ENCODE data around the gene RASGRF1.

Gene RASGRF1

DNA sequence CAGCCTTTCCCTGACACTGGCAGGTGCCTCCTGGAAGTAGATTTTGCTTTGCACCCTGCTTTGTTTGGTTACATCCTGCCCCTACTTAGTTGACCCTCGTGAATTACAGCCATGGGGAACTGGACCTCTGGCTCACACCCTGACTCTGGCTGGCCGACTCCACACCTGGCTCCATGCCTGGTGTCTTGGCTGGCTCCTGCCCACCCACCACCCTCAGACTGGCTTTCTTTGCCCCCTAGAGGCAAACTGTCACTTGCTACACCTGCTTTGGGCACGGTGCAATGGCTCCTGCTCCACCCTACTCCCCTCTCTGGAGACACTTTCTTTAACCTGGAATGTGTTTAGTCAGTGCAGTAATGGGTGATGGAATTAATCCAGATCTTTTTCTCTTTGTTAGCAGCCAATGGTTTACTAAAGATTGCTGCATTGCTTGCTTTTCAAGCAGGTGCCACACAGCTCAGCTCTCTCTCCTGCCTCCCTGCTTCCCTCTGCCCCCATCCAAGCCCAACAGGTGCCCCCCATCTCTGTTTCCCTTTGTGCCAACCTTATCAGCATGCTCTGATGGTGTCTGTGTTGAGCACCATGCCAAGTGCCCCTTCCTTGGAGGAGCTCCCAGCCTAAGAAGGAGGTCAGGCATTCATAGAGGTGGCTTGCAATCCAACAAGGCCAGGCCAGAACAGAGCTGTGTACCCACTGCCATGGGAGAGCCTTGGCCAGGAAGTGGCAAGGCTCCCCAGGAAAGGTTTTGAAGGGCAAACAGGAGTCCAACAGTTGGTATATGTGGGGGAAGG lies 38.4 kb downstream of the RASGRF1 start:
- Histone ChIP-seq H3F3A (ENCODE audit: insufficient read depth, low read length) (no peaks in the 10 kb centered on the region), H3K4me1 (ENCODE audit: low read length) (no peaks in the 10 kb centered on the region), H3K27ac (ENCODE audit: low read length) (no peak overlapping the region), H2AFZ (ENCODE audit: low read length) (no peak overlapping the region), H3K9ac (ENCODE audit: low read length) (no peak overlapping the region), H3K36me3 (replicated peaks; ENCODE audit: insufficient read depth, low read length) (no peaks in the 10 kb centered on the region), H3K79me2 (ENCODE audit: low read length) (no peaks in the 10 kb centered on the region), H3K27me3 (replicated peaks; ENCODE audit: insufficient read depth, low read length) (no peaks in the 10 kb centered on the region), H3K4me2 (ENCODE audit: low read depth, low read length) (no peak overlapping the region), H3K9me2 (replicated peaks; ENCODE audit: insufficient read depth, low read length) (no peaks in the 10 kb centered on the region), H3K4me3 (ENCODE audit: low read length) (no peak overlapping the region), H4K20me1 (ENCODE audit: insufficient read depth, low read length) (no peaks in the 10 kb centered on the region), H3K9me3 (replicated peaks; ENCODE audit: insufficient read depth, low read length) (no peaks in the 10 kb centered on the region)
- no peak for DNase-seq
- TF ChIP-seq CTCF (IDR thresholded peaks at IDR 0.05; ENCODE audit: low read length), result no peak
- TF ChIP-seq EZH2 (optimal IDR thresholded peaks at IDR 0.05; ENCODE audit: low read depth, low read length), result no peak
- no peak for TF ChIP-seq EZH2phosphoT487 (IDR thresholded peaks at IDR 0.05; ENCODE audit: low read length)

DNA sequence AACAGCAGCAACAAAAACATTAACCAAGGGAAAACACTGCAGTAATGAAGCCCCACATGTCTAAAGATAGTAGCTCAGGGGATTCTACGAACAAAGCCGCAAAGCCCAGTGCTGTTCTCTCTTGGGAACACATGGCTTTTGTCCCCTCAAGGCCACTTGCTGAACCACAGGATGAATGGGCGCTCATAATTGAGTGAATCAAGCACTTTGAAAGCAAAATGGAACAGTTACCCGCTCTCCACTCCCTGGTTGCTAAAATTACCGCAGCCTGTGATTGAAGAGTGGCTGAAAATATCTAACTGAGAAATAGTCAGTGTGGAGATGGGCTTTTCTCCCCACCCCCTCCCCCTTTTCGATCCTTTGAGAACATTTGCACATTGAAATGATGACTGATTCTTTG lies 39.6 kb downstream of the RASGRF1 start:
- Histone ChIP-seq H3K27ac (ENCODE audit: low read length) (no peak overlapping the region), H3K79me2 (ENCODE audit: low read length) (no peaks in the 10 kb centered on the region), H3K9ac (ENCODE audit: low read length) (no peak overlapping the region), H3K9me3 (replicated peaks; ENCODE audit: insufficient read depth, low read length) (no peaks in the 10 kb centered on the region), H3F3A (ENCODE audit: insufficient read depth, low read length) (no peaks in the 10 kb centered on the region), H2AFZ (ENCODE audit: low read length) (no peak overlapping the region), H3K9me2 (replicated peaks; ENCODE audit: insufficient read depth, low read length) (no peaks in the 10 kb centered on the region), H3K36me3 (replicated peaks; ENCODE audit: insufficient read depth, low read length) (no peaks in the 10 kb centered on the region), H3K27me3 (replicated peaks; ENCODE audit: insufficient read depth, low read length) (no peaks in the 10 kb centered on the region), H3K4me3 (ENCODE audit: low read length) (no peak overlapping the region), H4K20me1 (ENCODE audit: insufficient read depth, low read length) (no peaks in the 10 kb centered on the region), H3K4me1 (ENCODE audit: low read length) (no peaks in the 10 kb centered on the region), H3K4me2 (ENCODE audit: low read depth, low read length) (no peak overlapping the region)
- TF ChIP-seq EZH2 (optimal IDR thresholded peaks at IDR 0.05; ENCODE audit: low read depth, low read length) (no peak), CTCF (IDR thresholded peaks at IDR 0.05; ENCODE audit: low read length) (no peak), EZH2phosphoT487 (IDR thresholded peaks at IDR 0.05; ENCODE audit: low read length) (no peak)
- no peak for DNase-seq

DNA sequence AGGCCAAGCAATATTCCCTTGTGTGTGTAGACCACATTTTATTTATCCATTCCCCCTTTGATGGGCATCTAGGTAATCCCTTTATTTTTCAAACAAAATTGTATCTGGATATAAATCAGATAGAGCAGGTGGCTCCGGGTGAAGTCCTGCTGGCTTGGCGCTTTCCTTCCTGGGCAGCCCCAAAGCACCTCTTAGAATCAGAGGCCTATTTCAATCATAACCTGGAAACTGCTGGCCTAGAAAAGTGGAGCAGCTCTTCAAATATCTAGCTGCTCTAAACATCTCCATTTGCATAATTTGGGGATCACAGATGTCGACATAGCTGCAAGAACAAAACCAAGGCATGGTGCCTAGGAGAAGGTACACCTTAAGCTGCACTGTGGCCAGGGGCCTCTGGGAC lies 40.2 kb downstream of the RASGRF1 start:
- H3K4me1 ChIP-seq (ENCODE audit: low read length), result no peaks in the 10 kb centered on the region
- no peak overlapping the region for H3K4me3 ChIP-seq (ENCODE audit: low read length)
- no peaks in the 10 kb centered on the region for H4K20me1 ChIP-seq (ENCODE audit: insufficient read depth, low read length)
- DNase-seq, result no peak
- H3K4me2 ChIP-seq (ENCODE audit: low read depth, low read length), result no peak overlapping the region
- no peak overlapping the region for H2AFZ ChIP-seq (ENCODE audit: low read length)
- no peak overlapping the region for H3K27ac ChIP-seq (ENCODE audit: low read length)
- H3K9me3 ChIP-seq (replicated peaks; ENCODE audit: insufficient read depth, low read length), result no peaks in the 10 kb centered on the region
- H3K36me3 ChIP-seq (replicated peaks; ENCODE audit: insufficient read depth, low read length), result no peaks in the 10 kb centered on the region
- H3K79me2 ChIP-seq (ENCODE audit: low read length), result no peaks in the 10 kb centered on the region
- TF ChIP-seq EZH2 (optimal IDR thresholded peaks at IDR 0.05; ENCODE audit: low read depth, low read length) (no peak), CTCF (IDR thresholded peaks at IDR 0.05; ENCODE audit: low read length) (no peak)
- no peak overlapping the region for H3K9ac ChIP-seq (ENCODE audit: low read length)
- H3F3A ChIP-seq (ENCODE audit: insufficient read depth, low read length), result no peaks in the 10 kb centered on the region
- H3K27me3 ChIP-seq (replicated peaks; ENCODE audit: insufficient read depth, low read length), result no peaks in the 10 kb centered on the region
- no peaks in the 10 kb centered on the region for H3K9me2 ChIP-seq (replicated peaks; ENCODE audit: insufficient read depth, low read length)

All from MM.1S (cell line).